ENCODE measurements around the gene INPP4A. TPM values are rescaled to one million over a fixed set of nuclear protein-coding genes. Genes with fewer than 3 reads are reported as not detected.

INPP4A gene
- polyA plus RNA-seq, 1 donor from 2014 or later = 51.4 TPM

- H3K4me3 ChIP-seq (ENCODE audit: low read length) = no peak overlapping the region
- H3K9ac ChIP-seq (ENCODE audit: low read length) = no peak overlapping the region
- H3K9me3 ChIP-seq (ENCODE audit: low read length) = no peaks in the 10 kb centered on the region
- H3K27ac ChIP-seq (ENCODE audit: low read length) = no peak overlapping the region
- H2AFZ ChIP-seq (ENCODE audit: low read depth, low read length) = no peak overlapping the region
- no peaks in the 10 kb centered on the region for H3F3A ChIP-seq (ENCODE audit: insufficient read depth, low read length, poor library complexity, severe bottlenecking)
- TF ChIP-seq, protein P1, sequence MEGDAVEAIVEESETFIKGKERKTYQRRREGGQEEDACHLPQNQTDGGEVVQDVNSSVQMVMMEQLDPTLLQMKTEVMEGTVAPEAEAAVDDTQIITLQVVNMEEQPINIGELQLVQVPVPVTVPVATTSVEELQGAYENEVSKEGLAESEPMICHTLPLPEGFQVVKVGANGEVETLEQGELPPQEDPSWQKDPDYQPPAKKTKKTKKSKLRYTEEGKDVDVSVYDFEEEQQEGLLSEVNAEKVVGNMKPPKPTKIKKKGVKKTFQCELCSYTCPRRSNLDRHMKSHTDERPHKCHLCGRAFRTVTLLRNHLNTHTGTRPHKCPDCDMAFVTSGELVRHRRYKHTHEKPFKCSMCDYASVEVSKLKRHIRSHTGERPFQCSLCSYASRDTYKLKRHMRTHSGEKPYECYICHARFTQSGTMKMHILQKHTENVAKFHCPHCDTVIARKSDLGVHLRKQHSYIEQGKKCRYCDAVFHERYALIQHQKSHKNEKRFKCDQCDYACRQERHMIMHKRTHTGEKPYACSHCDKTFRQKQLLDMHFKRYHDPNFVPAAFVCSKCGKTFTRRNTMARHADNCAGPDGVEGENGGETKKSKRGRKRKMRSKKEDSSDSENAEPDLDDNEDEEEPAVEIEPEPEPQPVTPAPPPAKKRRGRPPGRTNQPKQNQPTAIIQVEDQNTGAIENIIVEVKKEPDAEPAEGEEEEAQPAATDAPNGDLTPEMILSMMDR (IDR thresholded peaks at IDR 0.05; ENCODE audit: poor library complexity, severe bottlenecking) = no peak
- TF ChIP-seq POLR2AphosphoS5 (IDR thresholded peaks at IDR 0.05) (no peak), TAF1 (IDR thresholded peaks at IDR 0.05; ENCODE audit: low read depth) (no peak), RAD21 (conservative IDR thresholded peaks at IDR 0.05) (no peak), SMC3 (conservative IDR thresholded peaks at IDR 0.05; ENCODE audit: poor library complexity) (no peak), MXI1 (conservative IDR thresholded peaks at IDR 0.05; ENCODE audit: poor library complexity, severe bottlenecking) (no peak), EZH2 (IDR thresholded peaks at IDR 0.05; ENCODE audit: borderline replicate concordance, insufficient read depth, low read length, poor library complexity, severe bottlenecking) (no peak), REST (IDR thresholded peaks at IDR 0.05; ENCODE audit: borderline replicate concordance) (no peak), EP300 (conservative IDR thresholded peaks at IDR 0.05; ENCODE audit: poor library complexity, severe bottlenecking) (no peak)
- H4K20me1 ChIP-seq (ENCODE audit: insufficient read depth) = no peaks in the 10 kb centered on the region
- H3K36me3 ChIP-seq (ENCODE audit: insufficient read depth, low read length) = no peaks in the 10 kb centered on the region
- peaks cover 8% of the 10 kb centered on the region for H3K79me2 ChIP-seq (replicated peaks; ENCODE audit: insufficient read depth, low read length)
- no peaks in the 10 kb centered on the region for H3K27me3 ChIP-seq (ENCODE audit: insufficient read depth, low read depth, low read length)
- no peak overlapping the region for H3K4me2 ChIP-seq (ENCODE audit: low read length)
- no peaks in the 10 kb centered on the region for H3K9me2 ChIP-seq (ENCODE audit: insufficient read depth, low read length)
Observed at GRCh38 chr2:98472961-98473746, 28.5 kb downstream of the INPP4A start.

DNA sequence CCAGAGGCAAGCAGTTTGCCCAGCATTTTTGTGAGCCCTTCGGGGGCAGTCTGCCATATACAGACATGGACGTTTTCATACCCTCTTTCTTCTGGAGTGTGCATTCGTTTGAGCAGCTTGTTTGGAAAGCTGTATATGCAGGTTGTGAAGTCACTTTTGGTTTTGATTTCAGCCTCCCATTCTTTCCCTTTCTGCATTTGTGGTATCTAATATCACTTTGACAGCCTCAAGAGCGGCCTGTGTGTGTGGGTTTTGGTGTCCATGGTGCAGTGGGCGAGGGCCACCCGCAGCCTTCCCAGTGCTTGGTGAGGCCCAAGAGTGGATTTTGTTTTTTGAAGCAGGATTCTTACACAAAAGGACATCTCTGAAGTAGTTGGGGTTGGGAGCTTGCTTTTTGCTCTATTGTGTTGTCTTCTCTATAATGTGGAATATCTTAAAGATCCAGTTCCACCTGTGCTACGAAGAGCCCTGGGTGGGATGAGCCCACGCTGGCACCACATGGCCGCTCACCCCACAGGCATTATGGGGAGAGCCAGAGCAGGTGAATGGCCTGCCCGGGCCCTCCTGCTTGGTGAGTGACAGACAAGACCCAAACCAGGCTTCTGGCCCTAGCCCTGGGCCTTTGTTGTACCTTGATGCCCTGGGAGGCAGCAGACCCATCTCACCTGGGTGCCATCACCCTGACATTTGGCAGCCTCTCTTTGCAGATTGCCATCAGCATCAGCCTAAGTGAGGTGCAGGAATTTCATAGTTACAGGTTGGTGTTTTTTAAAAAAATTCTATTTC is 29.5 kb downstream of the INPP4A start:
- Histone ChIP-seq H3K36me3 (ENCODE audit: insufficient read depth, low read length) (no peaks in the 10 kb centered on the region), H3F3A (ENCODE audit: insufficient read depth, low read length, poor library complexity, severe bottlenecking) (no peaks in the 10 kb centered on the region), H3K4me2 (ENCODE audit: low read length) (no peak overlapping the region), H3K27me3 (ENCODE audit: insufficient read depth, low read depth, low read length) (no peaks in the 10 kb centered on the region), H2AFZ (ENCODE audit: low read depth, low read length) (no peak overlapping the region), H3K9me2 (ENCODE audit: insufficient read depth, low read length) (no peaks in the 10 kb centered on the region), H3K9me3 (ENCODE audit: low read length) (no peaks in the 10 kb centered on the region), H3K9ac (ENCODE audit: low read length) (no peak overlapping the region), H3K27ac (ENCODE audit: low read length) (no peak overlapping the region), H4K20me1 (ENCODE audit: insufficient read depth) (no peaks in the 10 kb centered on the region), H3K79me2 (replicated peaks; ENCODE audit: insufficient read depth, low read length) (peaks cover 7% of the 10 kb centered on the region), H3K4me3 (ENCODE audit: low read length) (no peak overlapping the region)
- TF ChIP-seq POLR2AphosphoS5 (IDR thresholded peaks at IDR 0.05) (no peak), RAD21 (conservative IDR thresholded peaks at IDR 0.05) (no peak), EZH2 (IDR thresholded peaks at IDR 0.05; ENCODE audit: borderline replicate concordance, insufficient read depth, low read length, poor library complexity, severe bottlenecking) (no peak), REST (IDR thresholded peaks at IDR 0.05; ENCODE audit: borderline replicate concordance) (no peak), TAF1 (IDR thresholded peaks at IDR 0.05; ENCODE audit: low read depth) (no peak), MXI1 (conservative IDR thresholded peaks at IDR 0.05; ENCODE audit: poor library complexity, severe bottlenecking) (no peak), SMC3 (conservative IDR thresholded peaks at IDR 0.05; ENCODE audit: poor library complexity) (no peak), EP300 (conservative IDR thresholded peaks at IDR 0.05; ENCODE audit: poor library complexity, severe bottlenecking) (no peak)
- TF ChIP-seq, protein P1 (IDR thresholded peaks at IDR 0.05; ENCODE audit: poor library complexity, severe bottlenecking) = no peak
